K562 (cell line): ENCODE measurements around the gene POLR1H. TPM values are rescaled to one million over a fixed set of nuclear protein-coding genes. Genes with fewer than 3 reads are reported as not detected.
A peak's percentile ranks its signal among the peaks of the same experiment; 100 is the strongest.

Experiments
- BRF1 ChIP-seq: IDR thresholded peaks from 3 replicates; pipeline ENCODE4 v1.6.1; 2011; ENCODE audit warnings: borderline replicate concordance, mild to moderate bottlenecking; ENCODE audit not compliant: insufficient read length; ENCODE audit errors: extremely low read depth
- E2F3 ChIP-seq: fragments of 250-450 bp; sonication (Bioruptor Pico); IDR thresholded peaks from 2 replicates; pipeline ENCODE4 v1.4.0; 2020; ENCODE audit warnings: mild to moderate bottlenecking
- HDAC2 ChIP-seq: fragments of 450-650 bp; IDR thresholded peaks from 2 replicates; pipeline ENCODE4 v1.6.1; 2016; ENCODE audit warnings: mild to moderate bottlenecking
- HDAC8 ChIP-seq: fragments of 450-650 bp; IDR thresholded peaks from 2 replicates; pipeline ENCODE4 v1.6.1; 2016; ENCODE audit warnings: mild to moderate bottlenecking, missing genetic modification characterization, moderate library complexity, missing compliant biosample characterization
- MCM2 ChIP-seq: fragments of 450-650 bp; IDR thresholded peaks from 2 replicates; pipeline ENCODE4 v1.6.1; 2017; ENCODE audit warnings: low read depth, mild to moderate bottlenecking
- MEF2D ChIP-seq: conservative IDR thresholded peaks from 2 replicates; pipeline ENCODE4 v1.6.1; 2016; ENCODE audit warnings: low read depth, missing genetic modification characterization, missing compliant biosample characterization
- SUPT5H ChIP-seq: fragments of 450-650 bp; IDR thresholded peaks from 2 replicates; pipeline ENCODE4 v1.6.1; 2016
- XRCC5 ChIP-seq: fragments of 200-400 bp; formaldehyde crosslinking; IDR thresholded peaks from 2 replicates; pipeline ENCODE4 v1.6.1; 2017; ENCODE audit warnings: low read depth, mild to moderate bottlenecking, low read length
- ZFX ChIP-seq: sonication (generic); formaldehyde crosslinking; IDR thresholded peaks from 2 replicates; pipeline ENCODE4 v1.8.0; 2022; ENCODE audit warnings: mild to moderate bottlenecking, missing genetic modification reagents, moderate library complexity
- ZNF140 ChIP-seq: fragments of 250-450 bp; sonication (Bioruptor Pico); IDR thresholded peaks from 2 replicates; pipeline ENCODE4 v1.8.0; 2021; ENCODE audit warnings: moderate library complexity, mild to moderate bottlenecking, inconsistent platforms
- ZNF232 ChIP-seq: sonication (generic); formaldehyde crosslinking; IDR thresholded peaks from 2 replicates; pipeline ENCODE4 v1.8.0; 2022; ENCODE audit warnings: mild to moderate bottlenecking, missing genetic modification reagents
- ZNF407 ChIP-seq: fragments of 450-650 bp; IDR thresholded peaks from 2 replicates; pipeline ENCODE4 v1.6.1; 2016; ENCODE audit warnings: low read depth
- ZNF586 ChIP-seq: fragments of 450-650 bp; formaldehyde crosslinking; conservative IDR thresholded peaks from 2 replicates; pipeline ENCODE4 v1.4.0; 2020; ENCODE audit warnings: mild to moderate bottlenecking, moderate library complexity
- polyA plus RNA-seq, 8 experiments: library from polyadenylated mRNA; depleted of rRNA in 4 of 8; stranded (reverse) in 5 of 8; unstranded in 3 of 8; fragments of >200 nt; fragmentation: Nextera tagmentation in 2 of 8; fragmentation: Illumina TruSeq in 1 of 8; extraction: Ambion mirVana in 2 of 8; extraction: Trizol in 1 of 8; gene quantifications; 2 replicates each; pipeline versions ENCODE4 v1.2.1 to v1.2.3, GENCODE V29; 2011 to 2014; ENCODE audit warnings: inconsistent platforms in 1 of 8, missing spikeins in 1 of 8
- total RNA-seq, 7 experiments: library from RNA; depleted of rRNA in 6 of 7; stranded (reverse); fragments of >200 nt in 6 of 7; fragmentation: Illumina TruSeq in 2 of 7; extraction: Trizol in 2 of 7; gene quantifications; 2 replicates each; pipeline versions ENCODE4 v1.2.1 to v1.2.3, GENCODE V29; 2011 to 2021; ENCODE audit warnings: low replicate concordance in 1 of 7
- TF ChIP-seq, protein P1 (sequence below), 3 experiments: IDR thresholded peaks in 2 of 3; conservative IDR thresholded peaks in 1 of 3; 2 replicates each; pipeline ENCODE4 v1.5.1; 2011 to 2012; ENCODE audit warnings: low read length in 3 of 3, mild to moderate bottlenecking in 3 of 3, control low read depth in 2 of 3, improper control_type of control experiment in 1 of 3, inconsistent platforms in 1 of 3, low read depth in 1 of 3, mixed read lengths in 1 of 3, moderate library complexity in 1 of 3; ENCODE audit not compliant: insufficient read depth in 2 of 3
- TF ChIP-seq, protein P2 (sequence below), 2 experiments: IDR thresholded peaks in 1 of 2; conservative IDR thresholded peaks in 1 of 2; 2 replicates each; pipeline ENCODE4 v1.6.1; 2016; ENCODE audit warnings: low read depth in 2 of 2, mild to moderate bottlenecking in 1 of 2, missing compliant biosample characterization in 1 of 2, missing genetic modification characterization in 1 of 2, moderate library complexity in 1 of 2

POLR1H gene
- total and polyA plus RNA-seq, 9 of the 15 experiments (the other 6 are each of a cell fraction or from before 2014, with no cell fraction given), result 92.2 to 333 (median 143) TPM

- TF ChIP-seq HDAC2 (no peak), ZFX (CRISPR knock-in tag) (no peak), MEF2D (tag) (no peak), ZNF407 (no peak), HDAC8 (tag) (no peak), ZNF586 (CRISPR knock-in tag) (no peak), ZNF140 (CRISPR knock-in tag) (no peak), MCM2 (no peak), SUPT5H (no peak), BRF1 (no peak), XRCC5 (peak; percentile 32; the same call in 1 of the 2 replicates), E2F3 (CRISPR knock-in tag) (no peak), ZNF232 (CRISPR knock-in tag) (no peak)
- TF ChIP-seq, protein P1, sequence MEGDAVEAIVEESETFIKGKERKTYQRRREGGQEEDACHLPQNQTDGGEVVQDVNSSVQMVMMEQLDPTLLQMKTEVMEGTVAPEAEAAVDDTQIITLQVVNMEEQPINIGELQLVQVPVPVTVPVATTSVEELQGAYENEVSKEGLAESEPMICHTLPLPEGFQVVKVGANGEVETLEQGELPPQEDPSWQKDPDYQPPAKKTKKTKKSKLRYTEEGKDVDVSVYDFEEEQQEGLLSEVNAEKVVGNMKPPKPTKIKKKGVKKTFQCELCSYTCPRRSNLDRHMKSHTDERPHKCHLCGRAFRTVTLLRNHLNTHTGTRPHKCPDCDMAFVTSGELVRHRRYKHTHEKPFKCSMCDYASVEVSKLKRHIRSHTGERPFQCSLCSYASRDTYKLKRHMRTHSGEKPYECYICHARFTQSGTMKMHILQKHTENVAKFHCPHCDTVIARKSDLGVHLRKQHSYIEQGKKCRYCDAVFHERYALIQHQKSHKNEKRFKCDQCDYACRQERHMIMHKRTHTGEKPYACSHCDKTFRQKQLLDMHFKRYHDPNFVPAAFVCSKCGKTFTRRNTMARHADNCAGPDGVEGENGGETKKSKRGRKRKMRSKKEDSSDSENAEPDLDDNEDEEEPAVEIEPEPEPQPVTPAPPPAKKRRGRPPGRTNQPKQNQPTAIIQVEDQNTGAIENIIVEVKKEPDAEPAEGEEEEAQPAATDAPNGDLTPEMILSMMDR (IDR thresholded peaks at IDR 0.05 in 2 of 3, conservative IDR thresholded peaks at IDR 0.05 in 1 of 3; ENCODE audit: insufficient read depth in 2 of 3, low read depth in 1 of 3, low read length in 3 of 3), result peak; percentile 78 to 89 (median 83)
- TF ChIP-seq, protein P2, sequence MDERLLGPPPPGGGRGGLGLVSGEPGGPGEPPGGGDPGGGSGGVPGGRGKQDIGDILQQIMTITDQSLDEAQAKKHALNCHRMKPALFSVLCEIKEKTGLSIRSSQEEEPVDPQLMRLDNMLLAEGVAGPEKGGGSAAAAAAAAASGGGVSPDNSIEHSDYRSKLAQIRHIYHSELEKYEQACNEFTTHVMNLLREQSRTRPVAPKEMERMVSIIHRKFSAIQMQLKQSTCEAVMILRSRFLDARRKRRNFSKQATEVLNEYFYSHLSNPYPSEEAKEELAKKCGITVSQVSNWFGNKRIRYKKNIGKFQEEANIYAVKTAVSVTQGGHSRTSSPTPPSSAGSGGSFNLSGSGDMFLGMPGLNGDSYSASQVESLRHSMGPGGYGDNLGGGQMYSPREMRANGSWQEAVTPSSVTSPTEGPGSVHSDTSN (CRISPR knock-in tag; IDR thresholded peaks at IDR 0.05; ENCODE audit: low read depth), result no peak
- TF ChIP-seq, protein P2 (tag; conservative IDR thresholded peaks at IDR 0.05; ENCODE audit: low read depth), result no peak
Observed at GRCh38 chr6:30013291-30013922, 47.7 kb upstream of the POLR1H start (continued).
